Measurements from ENCODE around the gene EYA4.

The EYA4 gene

DNA sequence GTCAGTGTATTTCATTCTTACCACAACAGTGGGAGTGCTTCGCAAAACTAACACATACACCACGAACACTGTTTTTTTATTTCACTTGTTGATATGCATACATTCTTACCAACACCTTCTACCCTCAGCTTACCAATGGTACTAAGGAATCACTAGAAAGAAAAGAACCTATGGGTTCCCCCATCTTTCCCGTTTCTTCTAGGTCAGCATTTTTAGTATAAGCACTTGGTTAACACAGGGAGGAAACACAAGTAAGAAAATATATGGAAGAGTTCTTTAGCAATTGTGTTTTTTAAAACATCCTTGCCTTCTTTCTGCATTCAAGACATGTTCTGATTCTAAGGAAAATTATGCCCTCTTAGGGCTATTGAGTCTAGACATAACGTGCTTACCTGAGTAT is 39.9 kb upstream of the EYA4 start:
- Histone ChIP-seq H3K4me1 (ENCODE audit: control insufficient read depth in 2 of 2, insufficient read depth in 1 of 2, low read depth in 1 of 2, low read length in 2 of 2) (no peaks in the 10 kb centered on the region), H4K91ac (ENCODE audit: low read depth, low read length, poor library complexity) (no peak overlapping the region), H3K79me1 (ENCODE audit: low read depth, low read length) (no peaks in the 10 kb centered on the region), H3K9ac (ENCODE audit: low read depth, low read length, poor library complexity) (no peak overlapping the region), H3K23ac (ENCODE audit: low read depth, low read length, poor library complexity) (no peak overlapping the region), H2BK120ac (ENCODE audit: low read depth, low read length) (no peak overlapping the region), H3K27ac (replicated peaks; ENCODE audit: low read length) (no peak overlapping the region), H2AK5ac (ENCODE audit: low read depth, low read length) (no peak overlapping the region), H3K4me3 (ENCODE audit: low read length in 2 of 2) (no peak overlapping the region), H2AFZ (ENCODE audit: low read length) (no peak overlapping the region), H3K18ac (ENCODE audit: low read length) (no peak overlapping the region), H2BK5ac (ENCODE audit: low read length) (no peak overlapping the region), H3K4ac (ENCODE audit: low read length) (no peak overlapping the region), H2BK12ac (ENCODE audit: low read length) (no peak overlapping the region), H2BK15ac (ENCODE audit: low read length) (no peak overlapping the region), H3K27me3 (ENCODE audit: control insufficient read depth in 3 of 3, insufficient read depth in 3 of 3, low read depth in 1 of 3, low read length in 3 of 3) (peaks cover 0 to 9% (median 0%) of the 10 kb centered on the region in 3 experiments), H3K9me3 (replicated peaks in 1 of 2; ENCODE audit: control insufficient read depth in 2 of 2, insufficient read depth in 1 of 2, low read depth in 1 of 2, low read length in 2 of 2) (no peaks in the 10 kb centered on the region), H4K8ac (ENCODE audit: low read depth, low read length) (no peak overlapping the region), H3K14ac (ENCODE audit: low read length) (no peak overlapping the region), H3K36me3 (replicated peaks in 1 of 2; ENCODE audit: control insufficient read depth in 2 of 2, insufficient read depth in 2 of 2, low read length in 2 of 2) (no peaks in the 10 kb centered on the region), H3K4me2 (ENCODE audit: insufficient read depth, low read length, poor library complexity, severe bottlenecking) (no peak overlapping the region)
- DNase-seq (ENCODE audit: low spot score) = no peak
- WGBS, 2 donors (ENCODE audit: extremely low coverage in 2 of 2, insufficient read length in 2 of 2, insufficient replicate concordance in 1 of 2) = no CpG with 5 or more reads among the region's 4 CpGs

DNA sequence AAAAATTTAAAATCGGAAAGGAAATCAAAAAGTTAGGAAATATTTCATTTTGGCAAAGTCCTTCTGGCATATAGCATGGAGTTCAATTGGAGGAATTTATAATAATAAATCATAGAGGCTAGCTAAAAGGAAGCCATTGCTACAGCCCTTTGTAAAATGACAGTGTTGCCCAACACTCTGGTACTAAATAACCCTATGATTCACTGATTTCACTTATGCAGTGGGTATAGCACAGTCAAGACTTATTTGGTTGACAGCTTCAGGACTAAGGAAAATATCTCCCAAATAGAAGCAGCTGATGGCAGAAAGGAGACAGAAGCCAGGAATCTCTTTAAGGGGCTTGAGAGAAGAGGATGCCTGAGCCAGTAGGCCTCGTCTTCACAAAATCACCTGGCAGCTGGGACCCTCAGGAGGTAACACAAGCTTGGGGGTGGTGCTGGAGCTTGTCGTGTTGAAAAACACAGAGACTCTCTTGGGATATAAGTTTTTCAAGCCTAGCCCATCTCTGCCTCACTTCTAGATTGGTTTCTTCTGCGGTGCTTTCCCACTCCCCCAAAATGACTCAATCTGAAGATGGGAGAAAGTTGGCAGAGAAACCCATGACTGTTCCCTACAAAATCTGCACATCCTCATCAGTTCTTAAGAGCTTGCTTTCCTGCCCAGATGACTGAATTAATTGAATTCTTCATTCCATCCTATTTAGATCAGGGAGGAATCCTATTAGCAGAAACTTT is 38.4 kb upstream of the EYA4 start:
- Histone ChIP-seq H3K14ac (ENCODE audit: low read length) (no peak overlapping the region), H3K4me1 (ENCODE audit: control insufficient read depth in 2 of 2, insufficient read depth in 1 of 2, low read depth in 1 of 2, low read length in 2 of 2) (peaks cover 0 to 3% of the 10 kb centered on the region in 2 donors), H2BK5ac (ENCODE audit: low read length) (no peak overlapping the region), H3K4me3 (ENCODE audit: low read length in 2 of 2) (no peak overlapping the region), H2BK15ac (ENCODE audit: low read length) (no peak overlapping the region), H2AFZ (ENCODE audit: low read length) (no peak overlapping the region), H2BK12ac (ENCODE audit: low read length) (no peak overlapping the region), H2BK120ac (ENCODE audit: low read depth, low read length) (no peak overlapping the region), H3K4ac (ENCODE audit: low read length) (no peak overlapping the region), H2AK5ac (ENCODE audit: low read depth, low read length) (no peak overlapping the region), H3K9me3 (replicated peaks in 1 of 2; ENCODE audit: control insufficient read depth in 2 of 2, insufficient read depth in 1 of 2, low read depth in 1 of 2, low read length in 2 of 2) (no peaks in the 10 kb centered on the region), H3K18ac (ENCODE audit: low read length) (no peak overlapping the region), H3K27me3 (ENCODE audit: control insufficient read depth in 3 of 3, insufficient read depth in 3 of 3, low read depth in 1 of 3, low read length in 3 of 3) (peaks cover 0 to 9% (median 0%) of the 10 kb centered on the region in 3 experiments), H3K79me1 (ENCODE audit: low read depth, low read length) (no peaks in the 10 kb centered on the region), H3K4me2 (ENCODE audit: insufficient read depth, low read length, poor library complexity, severe bottlenecking) (no peak overlapping the region), H3K27ac (replicated peaks; ENCODE audit: low read length) (no peak overlapping the region), H3K36me3 (replicated peaks in 1 of 2; ENCODE audit: control insufficient read depth in 2 of 2, insufficient read depth in 2 of 2, low read length in 2 of 2) (no peaks in the 10 kb centered on the region), H4K91ac (ENCODE audit: low read depth, low read length, poor library complexity) (no peak overlapping the region), H3K23ac (ENCODE audit: low read depth, low read length, poor library complexity) (no peak overlapping the region), H3K9ac (ENCODE audit: low read depth, low read length, poor library complexity) (no peak overlapping the region), H4K8ac (ENCODE audit: low read depth, low read length) (no peak overlapping the region)
- DNase-seq (ENCODE audit: low spot score) = no peak
- WGBS, 2 donors (ENCODE audit: extremely low coverage in 2 of 2, insufficient read length in 2 of 2, insufficient replicate concordance in 1 of 2) = no CpG with 5 or more reads among the region's 4 CpGs

DNA sequence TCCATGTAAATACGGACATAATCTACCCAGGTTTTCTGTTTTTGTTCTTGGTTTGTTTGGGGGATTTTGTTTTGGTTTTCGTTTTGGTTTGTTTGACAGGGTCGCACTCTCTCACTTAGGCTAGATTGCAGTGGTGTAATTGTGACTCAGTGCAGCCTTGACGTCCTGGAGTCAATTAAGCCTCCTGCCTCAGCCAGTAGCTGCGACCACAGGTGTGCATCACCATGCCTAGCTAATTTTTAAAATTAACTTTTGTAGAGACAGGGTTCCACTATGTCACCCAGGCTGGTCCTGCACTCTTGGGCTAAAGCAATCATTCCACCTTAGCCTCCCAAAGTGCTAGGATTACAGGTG is 37.8 kb upstream of the EYA4 start:
- no peak overlapping the region for H2BK12ac ChIP-seq (ENCODE audit: low read length)
- H3K36me3 ChIP-seq (replicated peaks in 1 of 2; ENCODE audit: control insufficient read depth in 2 of 2, insufficient read depth in 2 of 2, low read length in 2 of 2) = no peaks in the 10 kb centered on the region
- no peak overlapping the region for H2BK120ac ChIP-seq (ENCODE audit: low read depth, low read length)
- H3K4ac ChIP-seq (ENCODE audit: low read length) = no peak overlapping the region
- H4K91ac ChIP-seq (ENCODE audit: low read depth, low read length, poor library complexity) = no peak overlapping the region
- DNase-seq (ENCODE audit: low spot score) = no peak
- H3K18ac ChIP-seq (ENCODE audit: low read length) = no peak overlapping the region
- no peaks in the 10 kb centered on the region for H3K79me1 ChIP-seq (ENCODE audit: low read depth, low read length)
- H3K4me3 ChIP-seq (ENCODE audit: low read length in 2 of 2) = no peak overlapping the region
- H2AFZ ChIP-seq (ENCODE audit: low read length) = no peak overlapping the region
- no peak overlapping the region for H3K23ac ChIP-seq (ENCODE audit: low read depth, low read length, poor library complexity)
- H2BK15ac ChIP-seq (ENCODE audit: low read length) = no peak overlapping the region
- peaks cover 0 to 9% (median 0%) of the 10 kb centered on the region in 3 experiments for H3K27me3 ChIP-seq (ENCODE audit: control insufficient read depth in 3 of 3, insufficient read depth in 3 of 3, low read depth in 1 of 3, low read length in 3 of 3)
- no peaks in the 10 kb centered on the region for H3K9me3 ChIP-seq (replicated peaks in 1 of 2; ENCODE audit: control insufficient read depth in 2 of 2, insufficient read depth in 1 of 2, low read depth in 1 of 2, low read length in 2 of 2)
- no peak overlapping the region for H2AK5ac ChIP-seq (ENCODE audit: low read depth, low read length)
- H3K4me1 ChIP-seq (ENCODE audit: control insufficient read depth in 2 of 2, insufficient read depth in 1 of 2, low read depth in 1 of 2, low read length in 2 of 2) = peaks cover 0 to 3% of the 10 kb centered on the region in 2 donors
- WGBS, 2 donors (ENCODE audit: extremely low coverage in 2 of 2, insufficient read length in 2 of 2, insufficient replicate concordance in 1 of 2) = no CpG with 5 or more reads among the region's 5 CpGs
- no peak overlapping the region for H3K14ac ChIP-seq (ENCODE audit: low read length)
- no peak overlapping the region for H4K8ac ChIP-seq (ENCODE audit: low read depth, low read length)
- H3K27ac ChIP-seq (replicated peaks; ENCODE audit: low read length) = no peak overlapping the region
- H3K4me2 ChIP-seq (ENCODE audit: insufficient read depth, low read length, poor library complexity, severe bottlenecking) = no peak overlapping the region
- no peak overlapping the region for H2BK5ac ChIP-seq (ENCODE audit: low read length)
- H3K9ac ChIP-seq (ENCODE audit: low read depth, low read length, poor library complexity) = no peak overlapping the region

DNA sequence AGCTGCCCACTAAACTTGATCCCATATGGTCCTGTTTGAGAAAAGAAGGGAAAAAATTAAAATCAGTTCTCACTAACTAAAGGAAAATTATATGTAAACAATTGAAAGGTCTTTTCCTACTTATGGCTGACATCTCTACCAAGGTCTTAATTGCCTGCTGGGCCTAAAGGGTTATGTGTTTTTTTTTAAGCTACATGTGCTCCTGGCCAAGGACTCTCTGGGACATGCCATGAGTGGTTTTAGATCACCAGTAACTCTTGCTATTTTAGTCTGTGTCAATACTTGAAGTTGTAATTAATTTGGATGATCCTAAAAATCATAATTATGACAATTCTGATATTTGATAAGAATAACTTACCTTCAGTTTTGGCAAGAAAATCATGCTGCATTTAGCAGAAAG is 35.9 kb upstream of the EYA4 start:
- no peak overlapping the region for H2BK120ac ChIP-seq (ENCODE audit: low read depth, low read length)
- H3K4me3 ChIP-seq (ENCODE audit: low read length in 2 of 2) = no peak overlapping the region
- H2AK5ac ChIP-seq (ENCODE audit: low read depth, low read length) = no peak overlapping the region
- H3K9ac ChIP-seq (ENCODE audit: low read depth, low read length, poor library complexity) = no peak overlapping the region
- no peak overlapping the region for H3K4ac ChIP-seq (ENCODE audit: low read length)
- H3K9me3 ChIP-seq (replicated peaks in 1 of 2; ENCODE audit: control insufficient read depth in 2 of 2, insufficient read depth in 1 of 2, low read depth in 1 of 2, low read length in 2 of 2) = no peaks in the 10 kb centered on the region
- peaks cover 0 to 6% (median 0%) of the 10 kb centered on the region in 3 experiments for H3K27me3 ChIP-seq (ENCODE audit: control insufficient read depth in 3 of 3, insufficient read depth in 3 of 3, low read depth in 1 of 3, low read length in 3 of 3)
- no peak overlapping the region for H3K14ac ChIP-seq (ENCODE audit: low read length)
- no peak overlapping the region for H2BK5ac ChIP-seq (ENCODE audit: low read length)
- H2BK12ac ChIP-seq (ENCODE audit: low read length) = no peak overlapping the region
- no peak for DNase-seq (ENCODE audit: low spot score)
- no peak overlapping the region for H3K4me2 ChIP-seq (ENCODE audit: insufficient read depth, low read length, poor library complexity, severe bottlenecking)
- H4K91ac ChIP-seq (ENCODE audit: low read depth, low read length, poor library complexity) = no peak overlapping the region
- H3K27ac ChIP-seq (replicated peaks; ENCODE audit: low read length) = no peak overlapping the region
- H3K79me1 ChIP-seq (ENCODE audit: low read depth, low read length) = no peaks in the 10 kb centered on the region
- H3K4me1 ChIP-seq (ENCODE audit: control insufficient read depth in 2 of 2, insufficient read depth in 1 of 2, low read depth in 1 of 2, low read length in 2 of 2) = peaks cover 0 to 3% of the 10 kb centered on the region in 2 donors
- H2AFZ ChIP-seq (ENCODE audit: low read length) = no peak overlapping the region
- H3K36me3 ChIP-seq (replicated peaks in 1 of 2; ENCODE audit: control insufficient read depth in 2 of 2, insufficient read depth in 2 of 2, low read length in 2 of 2) = no peaks in the 10 kb centered on the region
- no peak overlapping the region for H4K8ac ChIP-seq (ENCODE audit: low read depth, low read length)
- no peak overlapping the region for H3K18ac ChIP-seq (ENCODE audit: low read length)
- H2BK15ac ChIP-seq (ENCODE audit: low read length) = no peak overlapping the region
- H3K23ac ChIP-seq (ENCODE audit: low read depth, low read length, poor library complexity) = no peak overlapping the region
